HG03108 (cell line): ENCODE results near the gene ATP2C2.
"Not testable (repeated sequence)": the region's sequence is repeated elsewhere in the genome, so short reads cannot be mapped to it uniquely, and the experiment has no call there.

Experiments used
- ATAC-seq: cut with Tn5 transposase; IDR thresholded peaks from one replicate; pipeline ENCODE4 v1.9.1; 2021; ENCODE audit warnings: moderate library complexity; ENCODE audit not compliant: unreplicated experiment

Gene ATP2C2

GRCh38 chr16:84449156-84450140 lies 81.1 kb downstream of the ATP2C2 start:
- no peak for ATAC-seq

GRCh38 chr16:84450176-84450865 lies 82.0 kb downstream of the ATP2C2 start:
- no peak for ATAC-seq

- not testable (repeated sequence) for ATAC-seq
Observed at GRCh38 chr16:84451010-84451676, 82.8 kb downstream of the ATP2C2 start.

- ATAC-seq = no peak
Observed at GRCh38 chr16:84451781-84452180, 83.4 kb downstream of the ATP2C2 start.

GRCh38 chr16:84453061-84453752 lies 84.9 kb downstream of the ATP2C2 start:
- ATAC-seq = no peak

GRCh38 chr16:84454611-84455010 lies 86.3 kb downstream of the ATP2C2 start:
- ATAC-seq = no peak

GRCh38 chr16:84455031-84455430 lies 86.7 kb downstream of the ATP2C2 start:
- no peak for ATAC-seq

- no peak for ATAC-seq
Observed at GRCh38 chr16:84458606-84459532, 90.5 kb downstream of the ATP2C2 start.

GRCh38 chr16:84459533-84459894 lies 91.2 kb downstream of the ATP2C2 start:
- ATAC-seq = no peak

- no peak for ATAC-seq
Observed at GRCh38 chr16:84459941-84460405, 91.6 kb downstream of the ATP2C2 start.

GRCh38 chr16:84460406-84461028 lies 92.2 kb downstream of the ATP2C2 start:
- no peak for ATAC-seq

GRCh38 chr16:84461029-84461412 lies 92.7 kb downstream of the ATP2C2 start:
- no peak for ATAC-seq

GRCh38 chr16:84461413-84462295 lies 93.3 kb downstream of the ATP2C2 start:
- ATAC-seq = no peak

GRCh38 chr16:84462296-84463210 lies 94.2 kb downstream of the ATP2C2 start:
- no peak for ATAC-seq

GRCh38 chr16:84463221-84463620 lies 94.9 kb downstream of the ATP2C2 start:
- ATAC-seq = no peak

GRCh38 chr16:84464116-84464515 lies 95.8 kb downstream of the ATP2C2 start:
- ATAC-seq = no peak

GRCh38 chr16:84465154-84465553 lies 96.8 kb downstream of the ATP2C2 start:
- ATAC-seq = no peak
